Fibroblast of skin of back (primary cell): Measurements from ENCODE around the gene RACGAP1.
"Not testable (repeated sequence)": the region's sequence is repeated elsewhere in the genome, so short reads cannot be mapped to it uniquely, and the experiment has no call there.

ENCODE experiments used
- DNase-seq: peaks from one replicate; pipeline ENCODE4 v3.0.0-alpha.2; 2013

Gene RACGAP1

GRCh38 chr12:50024805-50025186, 498 bp downstream of the RACGAP1 start:
- DNase-seq: peak; percentile 19

- DNase-seq: no peak
Observed at GRCh38 chr12:50024227-50024626, 1.1 kb downstream of the RACGAP1 start.

GRCh38 chr12:50022903-50023302, 2.4 kb downstream of the RACGAP1 start:
- DNase-seq: no peak

- no peak for DNase-seq
Observed at GRCh38 chr12:50021031-50021430, 4.3 kb downstream of the RACGAP1 start.

GRCh38 chr12:50019524-50019923, 5.8 kb downstream of the RACGAP1 start:
- no peak for DNase-seq

- no peak for DNase-seq
Observed at GRCh38 chr12:50018968-50019367, 6.3 kb downstream of the RACGAP1 start.

- DNase-seq: no peak
Observed at GRCh38 chr12:50018154-50018553, 7.1 kb downstream of the RACGAP1 start.

- no peak for DNase-seq
Observed at GRCh38 chr12:50017641-50018040, 7.7 kb downstream of the RACGAP1 start.

GRCh38 chr12:50016501-50017475, 8.5 kb downstream of the RACGAP1 start:
- peak; percentile 74 for DNase-seq

- no peak for DNase-seq
Observed at GRCh38 chr12:50014342-50014741, 11.0 kb downstream of the RACGAP1 start.

GRCh38 chr12:50013361-50014147, 11.7 kb downstream of the RACGAP1 start:
- DNase-seq: peak; percentile 9

GRCh38 chr12:50006754-50007442, 18.4 kb downstream of the RACGAP1 start:
- DNase-seq: peak; percentile 38

- no peak for DNase-seq
Observed at GRCh38 chr12:50006280-50006679, 19.0 kb downstream of the RACGAP1 start.

- no peak for DNase-seq
Observed at GRCh38 chr12:50005175-50005574, 20.1 kb downstream of the RACGAP1 start.

- DNase-seq: no peak
Observed at GRCh38 chr12:50004696-50005095, 20.6 kb downstream of the RACGAP1 start.

- DNase-seq: no peak
Observed at GRCh38 chr12:50003595-50003994, 21.7 kb downstream of the RACGAP1 start.

GRCh38 chr12:49998453-49998852, 26.8 kb downstream of the RACGAP1 start:
- no peak for DNase-seq

GRCh38 chr12:49990273-49990672, 35.0 kb downstream of the RACGAP1 start:
- no peak for DNase-seq

GRCh38 chr12:49989400-49989799, 35.9 kb downstream of the RACGAP1 start:
- DNase-seq: not testable (repeated sequence)

- no peak for DNase-seq
Observed at GRCh38 chr12:49987625-49988303, 37.5 kb downstream of the RACGAP1 start.

GRCh38 chr12:49986476-49986875, 38.8 kb downstream of the RACGAP1 start:
- not testable (repeated sequence) for DNase-seq

- no peak for DNase-seq
Observed at GRCh38 chr12:49985981-49986380, 39.3 kb downstream of the RACGAP1 start.
